CD14-positive monocyte (primary cell): ENCODE measurements around the gene SAMD4B. TPM values are rescaled to one million over a fixed set of nuclear protein-coding genes. Genes with fewer than 3 reads are reported as not detected.
"Not testable (repeated sequence)": the region's sequence is repeated elsewhere in the genome, so short reads cannot be mapped to it uniquely, and the experiment has no call there.

Experiments used
- DNase-seq, 3 donors: peaks; one replicate each; pipeline ENCODE4 v3.0.0-alpha.2; 2011 to 2022
- H2AFZ ChIP-seq: 2 replicates; pipeline ENCODE4 v1.6.0; 2012; ENCODE audit warnings: mild to moderate bottlenecking, low read depth, low read length, inconsistent platforms; ENCODE audit not compliant: insufficient read depth, poor library complexity, severe bottlenecking
- H3K27ac ChIP-seq, 2 donors: 1 replicate in 1 of 2; 2 replicates in 1 of 2; pipeline ENCODE4 v1.5.1; 2012 to 2013; ENCODE audit warnings: low read length in 2 of 2, control low read depth in 1 of 2, inconsistent platforms in 1 of 2, low read depth in 1 of 2, mild to moderate bottlenecking in 1 of 2
- H3K27me3 ChIP-seq, 2 donors: one replicate each; pipeline versions ENCODE4 v1.6.0 to v1.6.1; 2011 to 2013; ENCODE audit warnings: low read length in 2 of 2; ENCODE audit not compliant: control insufficient read depth in 2 of 2, insufficient read depth in 2 of 2
- H3K36me3 ChIP-seq, 2 donors: replicated peaks in 1 of 2; 1 replicate in 1 of 2; 2 replicates in 1 of 2; pipeline versions ENCODE4 v1.5.1 to v1.6.1; 2012 to 2013; ENCODE audit warnings: low read length in 2 of 2, control low read depth in 1 of 2, inconsistent platforms in 1 of 2, mild to moderate bottlenecking in 1 of 2; ENCODE audit not compliant: insufficient read depth in 2 of 2, control insufficient read depth in 1 of 2
- H3K4me1 ChIP-seq, 2 donors: 1 replicate in 1 of 2; 2 replicates in 1 of 2; pipeline versions ENCODE4 v1.5.1 to v1.6.1; 2012 to 2013; ENCODE audit warnings: low read length in 2 of 2, control low read depth in 1 of 2, inconsistent platforms in 1 of 2, mild to moderate bottlenecking in 1 of 2, moderate library complexity in 1 of 2; ENCODE audit not compliant: insufficient read depth in 2 of 2, control insufficient read depth in 1 of 2
- H3K4me2 ChIP-seq: replicated peaks from 2 replicates; pipeline ENCODE3; 2012; ENCODE audit warnings: low read length, moderate library complexity, mild to moderate bottlenecking; ENCODE audit not compliant: poor library complexity, severe bottlenecking; ENCODE audit errors: extremely low read depth
- H3K4me3 ChIP-seq, 3 experiments: fragments of 200-600 bp in 1 of 3; sonication (generic) in 1 of 3; replicated peaks in 1 of 3; 1 replicate in 2 of 3; 2 replicates in 1 of 3; pipeline ENCODE4 v1.5.1; 2011 to 2013; ENCODE audit warnings: low read length in 3 of 3, mild to moderate bottlenecking in 3 of 3, control low read depth in 2 of 3, low read depth in 2 of 3, inconsistent platforms in 1 of 3, moderate library complexity in 1 of 3
- H3K79me2 ChIP-seq: 2 replicates; pipeline ENCODE4 v1.6.0; 2012; ENCODE audit warnings: mild to moderate bottlenecking, control low read depth, inconsistent platforms, low read length, moderate library complexity; ENCODE audit not compliant: insufficient read depth
- H3K9ac ChIP-seq: 2 replicates; pipeline ENCODE4 v1.6.0; 2017; ENCODE audit warnings: low read length, mild to moderate bottlenecking; ENCODE audit not compliant: insufficient read depth, poor library complexity, severe bottlenecking
- H3K9me3 ChIP-seq, 2 donors: replicated peaks in 1 of 2; 1 replicate in 1 of 2; 2 replicates in 1 of 2; pipeline versions ENCODE4 v1.5.1 to v1.6.1; 2012 to 2013; ENCODE audit warnings: low read length in 2 of 2, control low read depth in 1 of 2; ENCODE audit not compliant: control insufficient read depth in 1 of 2, insufficient read depth in 1 of 2
- H4K20me1 ChIP-seq: 2 replicates; pipeline ENCODE4 v1.6.0; 2012; ENCODE audit warnings: mild to moderate bottlenecking, low read length, control low read depth, moderate library complexity; ENCODE audit not compliant: insufficient read depth
- H3K27ac Mint-ChIP-seq, 7 donors: one replicate each; pipeline ENCODE4 v1.8.0; 2020; ENCODE audit warnings: mild to moderate bottlenecking in 7 of 7, mixed read lengths in 7 of 7, moderate library complexity in 6 of 7, inconsistent platforms in 2 of 7
- H3K27me3 Mint-ChIP-seq, 3 donors: one replicate each; pipeline ENCODE4 v1.8.0; 2021 to 2022; ENCODE audit warnings: low read depth in 3 of 3, mild to moderate bottlenecking in 3 of 3, mixed read lengths in 3 of 3, moderate library complexity in 3 of 3, inconsistent platforms in 1 of 3
- H3K36me3 Mint-ChIP-seq, 2 donors: one replicate each; pipeline ENCODE4 v1.8.0; 2020; ENCODE audit warnings: mixed read lengths in 2 of 2, inconsistent platforms in 1 of 2, mild to moderate bottlenecking in 1 of 2
- H3K4me1 Mint-ChIP-seq: one replicate; pipeline ENCODE4 v1.8.0; 2020; ENCODE audit warnings: mild to moderate bottlenecking, mixed read lengths
- H3K4me3 Mint-ChIP-seq, 2 donors: one replicate each; pipeline ENCODE4 v1.8.0; 2020; ENCODE audit warnings: mild to moderate bottlenecking in 2 of 2, mixed read lengths in 2 of 2, moderate library complexity in 1 of 2
- H3K9me3 Mint-ChIP-seq, 7 donors: one replicate each; pipeline ENCODE4 v1.8.0; 2020 to 2022; ENCODE audit warnings: mixed read lengths in 7 of 7, mild to moderate bottlenecking in 6 of 7, moderate library complexity in 6 of 7, inconsistent platforms in 2 of 7
- CTCF ChIP-seq: fragments of 200-600 bp; IDR thresholded peaks from one replicate; pipeline ENCODE4 v1.8.0; 2022; ENCODE audit warnings: antibody characterized with exemption, mild to moderate bottlenecking
- WGBS: methylation state at CpG from one replicate; pipeline ENCODE4 v1.1.5; 2013; ENCODE audit warnings: missing lambda C conversion rate; ENCODE audit not compliant: insufficient coverage; 5-methylcytosine and 5-hydroxymethylcytosine counted together
- intact Hi-C, 2 donors: fragments of 100-400 bp; cut with micrococcal nuclease; formaldehyde crosslinking; loops; one replicate each; pipeline versions ENCODE4 v1.15.0 to v1.15.1; 2023
- polyA plus RNA-seq, 3 donors: library from polyadenylated mRNA; depleted of rRNA in 1 of 3; unstranded in 2 of 3; stranded (reverse) in 1 of 3; fragments of 300-500 nt in 2 of 3; fragments of >200 nt in 1 of 3; fragmentation: Illumina TruSeq in 2 of 3; gene quantifications; 1 replicate in 2 of 3; 2 replicates in 1 of 3; pipeline ENCODE4 v1.2.3, GENCODE V29; 2012 to 2021

SAMD4B gene
- polyA plus RNA-seq, 3 donors: 4.5 to 56.6 (median 5.6) TPM

- Mint-ChIP-seq H3K36me3 (peaks cover 11 to 12% of the 10 kb centered on the region in 2 donors), H3K4me3 (peak overlapping the region in 1 of 2 donors; percentile 97), H3K9me3 (peaks cover 0 to 8% (median 6%) of the 10 kb centered on the region in 7 donors), H3K27ac (peak overlapping the region; percentile 92 to 99 (median 95)), H3K27me3 (peaks cover 0 to 6% (median 4%) of the 10 kb centered on the region in 3 donors), H3K4me1 (peaks cover 62% of the 10 kb centered on the region)
- peak overlapping the region; percentile 86 to 89 for H3K27ac ChIP-seq
- no peaks in the 10 kb centered on the region for H3K9me3 ChIP-seq
- H3K27me3 ChIP-seq: no peaks in the 10 kb centered on the region
- H3K9ac ChIP-seq: no peak overlapping the region
- intact Hi-C loops: loop anchor here (2.0 to 10.0 kb wide), 6 partner anchors 53 to 495 kb away; partner anchors contain the start of genes DYRK1B (in 1 of the 2), EID2B (in 1 of the 2), MED29 (in 1 of the 2) and PAF1 (in 1 of the 2)
- no peak overlapping the region for H2AFZ ChIP-seq
- DNase-seq: no peak
- H3K79me2 ChIP-seq: peaks cover 75% of the 10 kb centered on the region
- no peak for TF ChIP-seq CTCF
- H4K20me1 ChIP-seq: no peaks in the 10 kb centered on the region
- WGBS: no CpG with 5 or more reads among the region's 1 CpG
- H3K4me3 ChIP-seq: peak overlapping the region in 1 of 3 experiments; percentile 96
- no peaks in the 10 kb centered on the region for H3K36me3 ChIP-seq
- H3K4me1 ChIP-seq: peaks cover 58 to 71% of the 10 kb centered on the region in 2 donors
- peak overlapping the region; percentile 79 for H3K4me2 ChIP-seq
These were observed 2.5 kb upstream of the SAMD4B start for GRCh38 chr19:39339674-39340073.

- not testable (repeated sequence) for H3K27me3 ChIP-seq, H4K20me1 ChIP-seq, H3K27me3 Mint-ChIP-seq, H3K9me3 Mint-ChIP-seq, H3K36me3 ChIP-seq, H2AFZ ChIP-seq, H3K9me3 ChIP-seq
- 74% methylated on average over 5 of the region's 7 CpGs for WGBS
- Histone ChIP-seq H3K4me1 (peaks cover 55 to 66% of the 10 kb centered on the region in 2 donors), H3K79me2 (peaks cover 75% of the 10 kb centered on the region), H3K9ac (peak overlapping the region; percentile 74), H3K4me3 (peak overlapping the region in 2 of 3 experiments; percentile 91 to 96), H3K27ac (peak overlapping the region; percentile 86 to 89), H3K4me2 (peak overlapping the region; percentile 79)
- Mint-ChIP-seq H3K4me3 (peak overlapping the region; percentile 97), H3K4me1 (peaks cover 62% of the 10 kb centered on the region), H3K36me3 (peaks cover 12 to 15% of the 10 kb centered on the region in 2 donors), H3K27ac (peak overlapping the region; percentile 92 to 99 (median 95))
- intact Hi-C loops: loop anchor here (2.0 to 10.0 kb wide), 6 partner anchors 52 to 495 kb away; partner anchors contain the start of genes DYRK1B (in 1 of the 2), EID2B (in 1 of the 2), MED29 (in 1 of the 2) and PAF1 (in 1 of the 2)
- DNase-seq: peak in 2 of 3 donors; percentile 42 to 47
These were observed 2.1 kb upstream of the SAMD4B start for GRCh38 chr19:39340156-39340555.
